Osteoblast (primary cell): ENCODE results near the gene FAM110D. TPM values are rescaled to one million over a fixed set of nuclear protein-coding genes. Genes with fewer than 3 reads are reported as not detected.

Experiments used
- DNase-seq: peaks from one replicate; pipeline ENCODE4 v3.0.0; 2011; ENCODE audit warnings: low spot score, mixed read lengths; ENCODE audit not compliant: insufficient read length; ENCODE audit errors: missing footprints
- H2AFZ ChIP-seq: 2 replicates; pipeline ENCODE4 v1.6.0; 2011; ENCODE audit warnings: mild to moderate bottlenecking, low read length
- H3K27ac ChIP-seq: 2 replicates; pipeline ENCODE4 v1.5.1; 2011; ENCODE audit warnings: mild to moderate bottlenecking, low read depth, low read length, moderate library complexity
- H3K27me3 ChIP-seq: 2 replicates; pipeline ENCODE4 v1.6.0; 2012; ENCODE audit warnings: mild to moderate bottlenecking, control low read depth, inconsistent platforms, low read length, moderate library complexity; ENCODE audit not compliant: insufficient read depth
- H3K36me3 ChIP-seq: 2 replicates; pipeline ENCODE4 v1.5.1; 2011; ENCODE audit warnings: mild to moderate bottlenecking, low read length, control low read depth, moderate library complexity; ENCODE audit not compliant: insufficient read depth
- H3K4me1 ChIP-seq: 2 replicates; pipeline ENCODE4 v1.5.1; 2011; ENCODE audit warnings: mild to moderate bottlenecking, low read length, control low read depth, moderate library complexity; ENCODE audit not compliant: insufficient read depth
- H3K4me2 ChIP-seq: 2 replicates; pipeline ENCODE4 v1.6.0; 2011; ENCODE audit warnings: mild to moderate bottlenecking, low read length; ENCODE audit not compliant: insufficient read depth
- H3K4me3 ChIP-seq: fragments of 200-600 bp; sonication (generic); 3 replicates; pipeline ENCODE4 v1.5.1; 2012; ENCODE audit warnings: mild to moderate bottlenecking, low read length, inconsistent platforms; ENCODE audit not compliant: insufficient read depth
- H3K79me2 ChIP-seq: 2 replicates; pipeline ENCODE4 v1.6.0; 2012; ENCODE audit warnings: mild to moderate bottlenecking, low read length, control low read depth, inconsistent platforms; ENCODE audit not compliant: insufficient read depth
- H3K9me3 ChIP-seq: 2 replicates; pipeline ENCODE4 v1.5.1; 2011; ENCODE audit warnings: low read depth, low read length, control low read depth
- H4K20me1 ChIP-seq: 2 replicates; pipeline ENCODE4 v1.6.0; 2012; ENCODE audit warnings: mild to moderate bottlenecking, low read length, control low read depth; ENCODE audit not compliant: insufficient read depth
- total RNA-seq: library from RNA; depleted of rRNA; stranded (reverse); fragments of >200 nt; gene quantifications from 2 replicates; pipeline ENCODE4 v1.2.3, GENCODE V29; 2012
- TF ChIP-seq, protein P1 (sequence below): IDR thresholded peaks from 2 replicates; pipeline ENCODE4 v1.5.1; 2011; ENCODE audit warnings: mild to moderate bottlenecking, low read depth, low read length, moderate library complexity; ENCODE audit errors: extremely low read depth

FAM110D gene
- total RNA-seq, 1 donor: not detected

DNA sequence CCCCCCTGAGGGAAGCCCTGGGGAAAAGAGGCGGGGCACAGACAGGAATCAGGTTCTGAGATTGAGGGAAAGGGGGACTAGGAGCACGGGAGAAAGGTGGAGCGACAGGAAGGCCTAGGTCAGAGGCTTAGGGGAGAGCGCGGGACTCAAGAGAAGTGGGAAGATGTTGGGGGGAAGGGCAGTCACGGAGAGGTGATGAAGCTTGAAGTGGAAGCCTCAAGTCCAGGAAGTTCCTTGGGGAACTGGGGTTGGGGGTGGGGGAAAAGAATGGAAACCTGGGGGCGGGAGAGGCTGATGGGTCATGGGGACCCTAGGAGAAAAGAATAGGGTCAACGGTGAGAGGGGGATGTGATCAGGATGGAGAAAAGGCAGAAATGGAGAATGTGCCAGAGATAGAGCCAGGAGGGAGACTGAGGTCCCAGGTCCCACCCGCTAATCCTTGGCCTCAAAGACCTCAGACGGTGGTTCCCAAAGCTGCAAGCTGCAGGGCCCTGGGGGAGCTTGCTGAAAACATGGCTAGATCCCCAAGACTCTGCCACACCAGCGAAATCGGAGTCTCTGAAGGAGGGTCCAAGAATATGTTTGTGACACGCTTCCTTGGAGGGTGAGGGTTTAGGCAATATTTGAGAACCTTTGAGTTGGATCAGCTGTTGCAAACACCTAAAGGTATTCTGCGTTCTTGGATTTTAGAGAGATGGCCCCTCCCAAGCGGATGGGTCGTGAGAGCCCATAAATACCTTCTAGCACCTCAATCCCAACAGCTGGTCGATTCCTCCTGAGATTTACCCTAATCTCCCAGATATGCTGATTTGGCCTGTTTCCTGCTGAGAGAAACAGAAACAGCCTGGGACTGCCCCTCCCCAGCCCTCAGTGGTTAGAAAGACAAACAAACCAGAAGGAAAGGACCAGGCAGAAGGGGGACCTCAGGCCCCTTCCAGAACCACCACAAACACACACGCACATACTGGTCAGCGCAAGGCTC lies 6.3 kb downstream of the FAM110D start:
- Histone ChIP-seq H3K9me3 (no peaks in the 10 kb centered on the region), H3K27me3 (peaks cover 16% of the 10 kb centered on the region), H3K4me3 (no peak overlapping the region), H3K27ac (no peak overlapping the region), H3K4me1 (peaks cover 5% of the 10 kb centered on the region), H3K79me2 (peaks cover 4% of the 10 kb centered on the region), H3K4me2 (peak overlapping the region; percentile 68), H4K20me1 (no peaks in the 10 kb centered on the region), H3K36me3 (no peaks in the 10 kb centered on the region), H2AFZ (no peak overlapping the region)
- DNase-seq: peak; percentile 78
- TF ChIP-seq, protein P1, sequence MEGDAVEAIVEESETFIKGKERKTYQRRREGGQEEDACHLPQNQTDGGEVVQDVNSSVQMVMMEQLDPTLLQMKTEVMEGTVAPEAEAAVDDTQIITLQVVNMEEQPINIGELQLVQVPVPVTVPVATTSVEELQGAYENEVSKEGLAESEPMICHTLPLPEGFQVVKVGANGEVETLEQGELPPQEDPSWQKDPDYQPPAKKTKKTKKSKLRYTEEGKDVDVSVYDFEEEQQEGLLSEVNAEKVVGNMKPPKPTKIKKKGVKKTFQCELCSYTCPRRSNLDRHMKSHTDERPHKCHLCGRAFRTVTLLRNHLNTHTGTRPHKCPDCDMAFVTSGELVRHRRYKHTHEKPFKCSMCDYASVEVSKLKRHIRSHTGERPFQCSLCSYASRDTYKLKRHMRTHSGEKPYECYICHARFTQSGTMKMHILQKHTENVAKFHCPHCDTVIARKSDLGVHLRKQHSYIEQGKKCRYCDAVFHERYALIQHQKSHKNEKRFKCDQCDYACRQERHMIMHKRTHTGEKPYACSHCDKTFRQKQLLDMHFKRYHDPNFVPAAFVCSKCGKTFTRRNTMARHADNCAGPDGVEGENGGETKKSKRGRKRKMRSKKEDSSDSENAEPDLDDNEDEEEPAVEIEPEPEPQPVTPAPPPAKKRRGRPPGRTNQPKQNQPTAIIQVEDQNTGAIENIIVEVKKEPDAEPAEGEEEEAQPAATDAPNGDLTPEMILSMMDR: no peak

DNA sequence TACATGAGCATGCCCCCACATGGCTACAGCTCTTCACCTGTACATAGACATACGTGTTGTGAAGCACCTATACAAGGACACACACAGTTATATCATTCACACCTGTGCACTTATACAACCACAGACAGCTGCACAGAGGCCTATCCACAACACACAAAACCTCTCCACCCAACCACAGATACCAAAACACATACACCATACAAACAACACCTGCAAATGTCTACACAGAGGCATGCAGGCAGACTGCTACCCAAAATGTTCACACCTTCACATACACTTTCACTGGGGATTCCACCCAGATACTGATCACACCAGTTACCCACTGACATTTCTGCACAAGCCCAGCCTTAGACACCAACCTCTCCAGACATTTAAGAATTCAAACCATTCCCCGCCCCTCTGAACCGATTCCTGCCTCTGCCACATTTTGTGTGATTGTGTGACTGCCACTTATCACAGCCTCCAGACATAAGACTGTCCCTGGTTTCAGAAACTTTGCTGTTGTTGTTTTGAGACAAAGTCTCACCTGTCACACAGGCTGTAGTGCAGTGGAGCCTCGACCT lies 7.9 kb downstream of the FAM110D start:
- Histone ChIP-seq H4K20me1 (peaks cover 3% of the 10 kb centered on the region), H3K4me2 (no peak overlapping the region), H3K4me3 (no peak overlapping the region), H2AFZ (no peak overlapping the region), H3K27me3 (peaks cover 9% of the 10 kb centered on the region), H3K27ac (no peak overlapping the region), H3K9me3 (no peaks in the 10 kb centered on the region), H3K36me3 (no peaks in the 10 kb centered on the region), H3K79me2 (peaks cover 16% of the 10 kb centered on the region), H3K4me1 (peaks cover 13% of the 10 kb centered on the region)
- DNase-seq: peak; percentile 69
- TF ChIP-seq, protein P1: no peak

DNA sequence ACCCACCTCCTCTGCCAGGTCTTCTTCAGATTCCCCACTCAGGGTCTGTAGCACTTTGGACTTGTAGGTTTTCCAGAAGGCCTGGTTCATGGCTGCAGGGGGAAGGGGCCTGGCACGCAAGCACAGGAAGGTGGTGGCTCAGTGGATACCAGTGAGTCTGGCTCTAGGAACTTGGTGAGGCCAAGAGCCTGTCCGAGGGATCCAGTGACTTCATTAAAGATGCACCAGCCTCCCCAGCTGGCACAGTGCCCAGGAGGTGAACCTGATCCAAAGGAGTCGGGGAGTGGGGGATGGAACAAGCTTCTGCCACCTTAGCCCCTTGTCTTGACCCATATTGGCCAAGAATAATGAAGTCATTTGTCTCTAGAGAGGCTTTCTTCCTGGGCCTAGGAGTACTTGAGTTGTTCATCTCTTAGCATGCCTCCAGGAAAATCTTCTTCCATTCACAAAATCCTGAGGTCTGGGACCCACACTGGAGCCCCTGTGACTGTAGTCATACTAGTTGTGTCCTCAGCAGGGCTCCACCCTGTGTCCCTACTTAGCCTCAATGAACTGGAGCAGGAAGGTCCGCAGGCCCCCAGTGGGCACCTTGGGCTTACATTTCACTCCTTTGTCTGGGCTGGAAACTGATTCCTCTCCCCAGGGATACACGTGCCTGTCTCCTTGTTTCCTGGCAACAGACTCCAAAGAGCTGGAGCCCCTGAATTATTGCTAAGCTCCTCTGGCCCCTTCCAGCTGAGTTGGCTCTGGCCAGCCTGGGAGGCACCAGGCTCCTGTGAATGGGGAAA lies 9.7 kb downstream of the FAM110D start, which contains the start of gene C1orf232:
C1orf232 (minus strand) TSS at position 554 of the 788 bp plus-strand sequence; CDS start at position 90, 464 bp downstream.
- H3K27me3 ChIP-seq: peaks cover 5% of the 10 kb centered on the region
- DNase-seq: peak; percentile 71
- peaks cover 3% of the 10 kb centered on the region for H4K20me1 ChIP-seq
- H3K27ac ChIP-seq: peak within 1 kb of the TSS; percentile 81
- peak within 1 kb of the TSS; percentile 96 for H3K4me3 ChIP-seq
- no peaks in the 10 kb centered on the region for H3K36me3 ChIP-seq
- TF ChIP-seq, protein P1: no peak
- peaks cover 16% of the 10 kb centered on the region for H3K79me2 ChIP-seq
- H3K4me1 ChIP-seq: peaks cover 9% of the 10 kb centered on the region
- peak within 1 kb of the TSS; percentile 94 for H3K4me2 ChIP-seq
- H2AFZ ChIP-seq: peak within 1 kb of the TSS; percentile 87
- H3K9me3 ChIP-seq: no peaks in the 10 kb centered on the region
